ENCODE results near the gene PBX2. TPM values are rescaled to one million over a fixed set of nuclear protein-coding genes. Genes with fewer than 3 reads are reported as not detected.

Gene PBX2
- total RNA-seq, 1 donor, result 19.6 TPM

DNA sequence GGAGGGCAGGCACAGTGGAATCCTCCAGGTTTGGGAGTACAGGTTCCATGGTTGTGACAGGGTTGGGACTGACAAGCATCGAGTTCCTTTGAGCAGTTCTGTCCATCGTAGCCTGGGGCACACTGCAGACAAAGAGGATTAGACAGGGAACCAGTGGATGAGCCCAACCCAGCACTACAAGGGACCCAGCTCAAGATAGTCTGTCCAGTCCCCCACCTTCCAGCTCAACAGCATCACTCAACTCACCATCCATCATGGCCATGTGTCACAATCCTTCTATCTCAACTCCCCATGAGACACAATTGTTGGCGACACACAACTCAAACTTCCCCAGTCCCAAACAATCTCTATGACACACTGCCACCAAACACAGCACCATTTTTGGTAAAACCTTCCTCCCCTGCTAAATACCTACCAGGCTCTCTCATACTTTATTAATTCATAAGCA, 14.3 kb upstream of the PBX2 start:
- DNase-seq (ENCODE audit: low read depth), result no peak
- TF ChIP-seq CTCF (IDR thresholded peaks at IDR 0.05; ENCODE audit: insufficient read depth, low read length), result no peak

GRCh38 chr6:32203426-32204267, 13.6 kb upstream of the PBX2 start:
- no peak overlapping the region for H3K4me3 ChIP-seq (ENCODE audit: low read depth, low read length)
- TF ChIP-seq CTCF (IDR thresholded peaks at IDR 0.05; ENCODE audit: insufficient read depth, low read length), result no peak
- no peak for DNase-seq (ENCODE audit: low read depth)

More for the DNA sequence above, 14.3 kb upstream of the PBX2 start:
- H3K4me3 ChIP-seq (ENCODE audit: low read depth, low read length), result no peak overlapping the region

- no peak for TF ChIP-seq CTCF (IDR thresholded peaks at IDR 0.05; ENCODE audit: insufficient read depth, low read length)
- no peak overlapping the region for H3K4me3 ChIP-seq (ENCODE audit: low read depth, low read length)
- no peak for DNase-seq (ENCODE audit: low read depth)
Observed at GRCh38 chr6:32202186-32202585, 12.2 kb upstream of the PBX2 start.

- no peak overlapping the region for H3K4me3 ChIP-seq (ENCODE audit: low read depth, low read length)
- no peak for TF ChIP-seq CTCF (IDR thresholded peaks at IDR 0.05; ENCODE audit: insufficient read depth, low read length)
- DNase-seq (ENCODE audit: low read depth), result no peak
Observed at GRCh38 chr6:32200711-32201475, 10.9 kb upstream of the PBX2 start.

- no peak for DNase-seq (ENCODE audit: low read depth)
- TF ChIP-seq CTCF (IDR thresholded peaks at IDR 0.05; ENCODE audit: insufficient read depth, low read length), result no peak
- no peak overlapping the region for H3K4me3 ChIP-seq (ENCODE audit: low read depth, low read length)
Observed at GRCh38 chr6:32198866-32199265, 8.9 kb upstream of the PBX2 start.

DNA sequence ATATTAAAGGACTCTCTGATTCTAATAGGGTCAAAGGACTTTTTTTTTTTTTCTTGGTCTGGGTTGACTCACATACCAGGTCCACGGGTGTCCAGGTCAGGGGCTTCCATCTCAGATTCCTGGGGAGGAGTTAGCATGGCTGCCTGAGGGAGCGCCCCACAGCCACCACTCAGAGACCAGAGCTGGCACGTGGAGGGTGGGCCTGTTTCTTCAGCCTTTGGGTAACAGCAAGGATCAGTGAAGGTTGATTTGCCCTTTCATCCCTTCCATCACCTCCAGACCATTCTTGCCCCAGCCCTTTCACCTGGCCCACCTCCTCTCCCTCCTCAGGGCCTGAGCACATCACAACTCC, 8.3 kb upstream of the PBX2 start:
- TF ChIP-seq CTCF (IDR thresholded peaks at IDR 0.05; ENCODE audit: insufficient read depth, low read length), result no peak

More for the DNA sequence above, 8.3 kb upstream of the PBX2 start:
- no peak for DNase-seq (ENCODE audit: low read depth)
- H3K4me3 ChIP-seq (ENCODE audit: low read depth, low read length), result no peak overlapping the region

Measured in fibroblast of the aortic adventitia (primary cell).